ENCODE results near the gene WWOX. TPM values are rescaled to one million over a fixed set of nuclear protein-coding genes. Genes with fewer than 3 reads are reported as not detected.
A peak's percentile ranks its signal among the peaks of the same experiment; 100 is the strongest.

The WWOX gene
- total RNA-seq, 1 donor from 2014 or later = 19.2 TPM

GRCh38 chr16:79069633-79070032, 970.2 kb downstream of the WWOX start:
- no peaks in the 10 kb centered on the region for H3K27me3 ChIP-seq (ENCODE audit: low read depth)
- intact Hi-C loops (cut with DNase I) = no loop called here
- H3K36me3 ChIP-seq = no peaks in the 10 kb centered on the region
- no peaks in the 10 kb centered on the region for H3K9me3 ChIP-seq
- no peaks in the 10 kb centered on the region for H3K4me1 ChIP-seq
- peak overlapping the region; percentile 50 for H3K27ac ChIP-seq
- H3K4me3 ChIP-seq = no peak overlapping the region
- no peak for ATAC-seq
- DNase-seq = no peak
- no peak for TF ChIP-seq CTCF (IDR thresholded peaks at IDR 0.05)

- H3K9me3 ChIP-seq = no peaks in the 10 kb centered on the region
- no peaks in the 10 kb centered on the region for H3K36me3 ChIP-seq
- intact Hi-C loops (cut with DNase I) = no loop called here
- H3K27ac ChIP-seq = no peak overlapping the region
- H3K27me3 ChIP-seq (ENCODE audit: low read depth) = no peaks in the 10 kb centered on the region
- no peak overlapping the region for H3K4me3 ChIP-seq
- no peaks in the 10 kb centered on the region for H3K4me1 ChIP-seq
- ATAC-seq = no peak
- no peak for DNase-seq
- no peak for TF ChIP-seq CTCF (IDR thresholded peaks at IDR 0.05)
Observed at GRCh38 chr16:79071424-79071823, 972.0 kb downstream of the WWOX start.

GRCh38 chr16:79072517-79072916, 973.1 kb downstream of the WWOX start:
- no peaks in the 10 kb centered on the region for H3K4me1 ChIP-seq
- H3K9me3 ChIP-seq = no peaks in the 10 kb centered on the region
- no peak overlapping the region for H3K4me3 ChIP-seq
- intact Hi-C loops (cut with DNase I) = no loop called here
- no peak overlapping the region for H3K27ac ChIP-seq
- no peak for TF ChIP-seq CTCF (IDR thresholded peaks at IDR 0.05)
- no peak for DNase-seq
- H3K27me3 ChIP-seq (ENCODE audit: low read depth) = no peaks in the 10 kb centered on the region
- ATAC-seq = no peak
- no peaks in the 10 kb centered on the region for H3K36me3 ChIP-seq

- ATAC-seq = no peak
- no peak overlapping the region for H3K27ac ChIP-seq
- no peaks in the 10 kb centered on the region for H3K9me3 ChIP-seq
Observed at GRCh38 chr16:79073566-79073965, 974.1 kb downstream of the WWOX start.

GRCh38 chr16:79074541-79074940, 975.1 kb downstream of the WWOX start:
- H3K4me1 ChIP-seq = no peaks in the 10 kb centered on the region
- intact Hi-C loops (cut with DNase I) = no loop called here
- no peak overlapping the region for H3K4me3 ChIP-seq
- no peak for TF ChIP-seq CTCF (IDR thresholded peaks at IDR 0.05)
- no peak for ATAC-seq
- H3K36me3 ChIP-seq = no peaks in the 10 kb centered on the region
- H3K27ac ChIP-seq = no peak overlapping the region
- H3K27me3 ChIP-seq (ENCODE audit: low read depth) = no peaks in the 10 kb centered on the region
- H3K9me3 ChIP-seq = no peaks in the 10 kb centered on the region
- DNase-seq = no peak

More at GRCh38 chr16:79073566-79073965, 974.1 kb downstream of the WWOX start:
- intact Hi-C loops (cut with DNase I) = no loop called here
- TF ChIP-seq CTCF (IDR thresholded peaks at IDR 0.05) = no peak
- no peaks in the 10 kb centered on the region for H3K4me1 ChIP-seq
- H3K27me3 ChIP-seq (ENCODE audit: low read depth) = no peaks in the 10 kb centered on the region
- no peak for DNase-seq
- H3K4me3 ChIP-seq = no peak overlapping the region
- no peaks in the 10 kb centered on the region for H3K36me3 ChIP-seq

- Histone ChIP-seq H3K36me3 (no peaks in the 10 kb centered on the region), H3K27me3 (ENCODE audit: low read depth) (no peaks in the 10 kb centered on the region), H3K9me3 (no peaks in the 10 kb centered on the region), H3K4me1 (no peaks in the 10 kb centered on the region), H3K4me3 (no peak overlapping the region), H3K27ac (no peak overlapping the region)
- no peak for ATAC-seq
- intact Hi-C loops (cut with DNase I) = no loop called here
- TF ChIP-seq CTCF (IDR thresholded peaks at IDR 0.05) = no peak
- no peak for DNase-seq
Observed at GRCh38 chr16:79074951-79075350, 975.5 kb downstream of the WWOX start.

Data from lower lobe of right lung (tissue), 2 donors.